Measurements from ENCODE around the gene RDX.
"Not testable (repeated sequence)": the region's sequence is repeated elsewhere in the genome, so short reads cannot be mapped to it uniquely, and the experiment has no call there.

RDX gene

DNA sequence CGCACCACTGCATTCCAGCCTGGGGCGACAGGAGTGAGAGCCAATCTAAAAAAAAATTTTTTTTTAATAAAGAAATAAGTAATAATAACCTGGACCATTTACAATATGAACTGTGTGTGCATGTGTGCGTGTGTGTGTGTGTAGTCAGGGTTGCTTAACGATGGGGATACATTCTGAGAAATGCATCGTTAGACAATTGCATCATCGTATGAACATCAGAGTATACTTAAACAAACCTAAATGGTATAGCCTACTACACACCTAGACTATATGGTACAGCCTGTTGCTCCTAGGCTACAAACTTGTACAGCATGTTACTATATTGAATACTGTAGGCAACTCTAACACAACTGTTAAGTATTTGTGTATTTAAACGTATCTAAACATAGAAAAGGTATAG, 26.4 kb downstream of the RDX start:
- DNase-seq = no peak

DNA sequence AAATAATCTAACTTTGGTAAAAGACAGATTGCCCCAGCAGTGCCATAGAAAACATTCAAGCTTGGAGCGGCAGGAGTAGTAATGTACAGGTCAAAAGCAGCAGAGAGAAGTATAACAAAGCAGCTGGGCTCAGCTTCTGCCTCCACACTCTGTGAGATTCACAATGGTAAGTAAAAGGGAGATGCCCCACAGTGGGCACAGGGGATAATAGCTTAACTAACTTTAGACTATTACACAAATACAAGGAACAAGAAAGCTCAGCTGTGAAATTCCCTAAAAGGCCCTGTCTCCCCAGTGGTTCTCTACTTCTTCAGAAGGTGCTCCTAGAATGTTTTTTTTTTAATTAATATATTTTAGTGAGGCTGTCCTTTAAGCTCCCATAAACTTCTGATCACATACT, 28.0 kb downstream of the RDX start:
- DNase-seq = no peak

DNA sequence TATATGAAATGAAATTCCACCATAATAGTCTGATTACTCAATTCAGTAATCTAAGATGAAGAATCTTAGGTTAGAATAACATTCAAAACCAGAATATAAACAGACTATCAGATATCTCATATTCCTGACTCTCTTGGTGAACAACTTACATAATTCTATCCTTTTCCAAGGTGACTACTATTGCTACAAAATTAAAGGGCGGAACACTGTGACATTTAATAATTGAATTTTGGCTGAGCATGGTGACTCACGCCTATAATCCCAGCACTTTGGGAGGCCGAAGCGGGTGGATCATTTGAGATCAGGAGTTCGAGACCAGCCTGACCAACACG, 34.4 kb downstream of the RDX start:
- DNase-seq = no peak

GRCh38 chr11:110261195-110262071, 35.0 kb downstream of the RDX start:
- no peak for DNase-seq

GRCh38 chr11:110253525-110253924, 42.9 kb downstream of the RDX start:
- DNase-seq = no peak

DNA sequence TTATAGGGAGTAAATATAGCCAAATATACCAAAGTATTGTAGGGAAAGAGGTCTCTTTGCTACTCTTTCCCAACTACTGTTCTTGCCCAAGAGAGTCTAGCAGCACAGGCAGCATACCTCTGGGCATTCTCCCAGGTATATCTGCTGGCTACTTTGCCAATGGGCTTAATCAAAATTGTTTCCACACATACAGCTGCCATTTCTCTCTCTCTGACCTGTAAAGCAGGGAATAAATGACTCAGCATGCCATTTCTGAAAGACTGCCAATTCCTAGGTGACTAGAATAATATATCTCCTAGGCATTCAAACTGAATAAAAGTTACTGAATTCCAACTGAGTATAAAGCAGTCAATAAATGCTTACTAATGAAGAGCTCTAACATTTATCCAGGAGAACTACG, 44.6 kb downstream of the RDX start:
- no peak for DNase-seq

GRCh38 chr11:110250168-110250567, 46.2 kb downstream of the RDX start:
- DNase-seq = no peak

DNA sequence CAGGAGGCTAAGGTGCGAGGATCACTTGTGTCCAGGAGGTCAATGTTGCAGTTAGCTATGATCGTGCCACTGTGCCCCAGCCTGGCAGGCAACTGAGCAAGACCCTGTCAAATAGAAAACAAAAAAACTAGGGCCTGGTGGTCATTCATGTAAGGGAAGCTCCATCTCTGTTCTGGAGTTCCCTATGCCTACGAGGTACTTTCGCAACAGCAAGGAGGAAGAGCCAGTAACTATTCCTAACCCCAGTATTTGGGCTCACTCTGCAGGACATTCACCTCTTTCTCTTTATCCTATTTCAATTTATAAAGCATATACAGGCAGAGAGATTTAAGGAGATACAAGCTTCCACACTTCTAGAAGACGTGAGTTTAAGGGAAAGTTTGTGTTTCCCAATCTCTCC, 46.6 kb downstream of the RDX start:
- no peak for DNase-seq

DNA sequence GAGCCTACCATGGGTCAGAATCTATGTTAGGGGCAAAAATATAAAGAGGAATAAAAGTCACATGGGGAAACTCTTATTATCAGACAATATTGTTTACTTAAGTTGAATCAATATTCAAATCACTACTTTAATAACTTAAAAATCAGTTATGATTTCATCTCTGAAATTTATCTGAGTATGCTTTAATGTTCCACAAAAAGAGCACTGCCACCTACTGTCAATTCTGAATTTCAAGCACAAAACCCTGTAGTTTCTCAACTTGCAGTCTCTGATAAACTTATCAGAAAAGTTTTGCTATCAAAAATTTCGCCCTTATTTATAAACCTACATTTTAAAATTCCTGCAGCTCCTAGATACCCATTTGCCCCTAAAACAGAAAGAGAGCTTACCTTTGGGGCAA, 47.3 kb downstream of the RDX start:
- no peak for DNase-seq

DNA sequence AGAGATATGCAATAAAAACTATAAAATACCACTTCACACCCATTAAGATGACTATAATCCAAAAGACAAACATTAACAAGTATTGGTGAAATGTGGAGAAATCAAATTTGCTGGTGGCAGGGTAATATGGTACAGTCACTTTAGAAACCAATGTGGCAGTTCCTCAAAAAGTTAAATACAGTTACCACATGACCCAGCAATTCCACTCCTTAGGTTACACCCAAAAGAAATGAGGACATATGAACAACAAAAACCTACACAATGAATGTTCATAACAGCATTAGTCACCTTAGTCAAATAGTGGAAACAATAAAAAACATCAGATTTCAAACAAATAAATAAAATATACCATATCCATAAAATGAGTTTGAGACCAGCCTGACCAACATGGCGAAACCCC, 52.6 kb downstream of the RDX start:
- no peak for DNase-seq

DNA sequence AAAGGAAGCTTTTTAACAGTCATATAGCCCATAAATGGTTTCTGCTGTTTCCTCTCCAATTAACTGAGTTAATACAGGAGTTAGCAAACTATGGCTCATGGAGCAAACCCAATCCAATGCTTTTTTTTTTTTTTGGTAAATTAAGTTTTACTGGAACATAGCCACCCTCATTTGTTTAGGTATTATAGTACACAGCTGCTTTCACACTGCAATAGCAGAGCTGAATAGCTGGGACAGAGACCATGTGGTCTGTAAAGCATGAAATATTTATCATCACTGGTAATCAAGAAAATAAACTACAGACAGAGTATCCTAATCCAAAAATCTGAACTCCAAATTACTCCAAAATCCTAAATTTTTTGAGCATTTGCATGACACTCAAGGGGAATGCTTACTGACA, 53.7 kb downstream of the RDX start:
- no peak for DNase-seq

GRCh38 chr11:110242188-110242587, 54.2 kb downstream of the RDX start:
- DNase-seq = no peak

DNA sequence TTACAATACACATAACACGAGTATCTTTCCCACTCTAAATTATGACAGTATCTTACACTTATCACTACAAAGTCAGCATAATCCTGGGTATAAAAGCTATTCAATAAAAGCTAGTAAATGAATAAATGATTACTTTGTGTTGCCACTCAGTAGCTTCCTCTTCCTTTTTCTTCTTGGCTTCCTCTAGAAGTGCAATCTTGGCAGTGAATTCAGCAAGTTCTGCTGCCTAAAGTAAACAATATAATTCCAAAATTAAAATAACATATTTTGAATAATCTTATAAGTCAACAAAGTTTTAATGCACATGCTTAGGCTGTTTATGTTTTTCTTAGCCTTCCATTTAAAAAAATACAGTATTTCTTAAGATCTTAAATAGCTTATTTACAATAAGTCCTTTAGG, 60.4 kb downstream of the RDX start:
- no peak for DNase-seq

- no peak for DNase-seq
Observed at GRCh38 chr11:110230377-110230776, 66.0 kb downstream of the RDX start.

GRCh38 chr11:110219006-110219785, 77.2 kb downstream of the RDX start:
- DNase-seq = no peak

GRCh38 chr11:110217936-110218335, 78.5 kb downstream of the RDX start:
- no peak for DNase-seq

GRCh38 chr11:110217223-110217877, 79.1 kb downstream of the RDX start:
- no peak for DNase-seq

- DNase-seq = not testable (repeated sequence)
Observed at GRCh38 chr11:110209313-110209694, 87.1 kb downstream of the RDX start.

DNA sequence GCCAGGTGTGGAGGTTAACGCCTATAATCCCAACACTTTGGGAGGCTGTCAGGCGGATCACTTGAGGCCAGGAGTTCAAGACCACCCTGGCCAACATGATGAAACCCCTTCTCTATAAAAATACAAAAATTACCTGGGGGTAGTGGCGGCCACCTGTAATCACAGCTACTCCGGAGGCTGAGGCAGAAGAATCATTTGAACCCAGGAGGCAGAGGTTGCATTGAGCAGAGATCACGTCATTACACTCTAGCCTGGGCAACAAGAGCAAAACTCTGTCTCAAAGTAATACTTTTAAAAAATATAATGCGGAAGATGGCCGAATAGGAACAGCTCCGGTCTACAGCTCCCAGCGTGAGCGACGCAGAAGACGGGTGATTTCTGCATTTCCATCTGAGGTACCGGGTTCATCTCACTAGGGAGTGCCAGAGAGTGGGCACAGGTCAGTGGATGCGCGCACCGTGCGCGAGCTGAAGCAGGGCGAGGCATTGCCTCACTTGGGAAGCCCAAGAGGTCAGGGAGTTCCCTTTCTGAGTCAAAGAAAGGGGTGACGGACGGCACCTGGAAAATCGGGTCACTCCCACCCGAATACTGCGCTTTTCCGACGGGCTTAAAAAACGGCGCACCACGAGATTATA, 87.6 kb downstream of the RDX start:
- DNase-seq = not testable (repeated sequence)

DNA sequence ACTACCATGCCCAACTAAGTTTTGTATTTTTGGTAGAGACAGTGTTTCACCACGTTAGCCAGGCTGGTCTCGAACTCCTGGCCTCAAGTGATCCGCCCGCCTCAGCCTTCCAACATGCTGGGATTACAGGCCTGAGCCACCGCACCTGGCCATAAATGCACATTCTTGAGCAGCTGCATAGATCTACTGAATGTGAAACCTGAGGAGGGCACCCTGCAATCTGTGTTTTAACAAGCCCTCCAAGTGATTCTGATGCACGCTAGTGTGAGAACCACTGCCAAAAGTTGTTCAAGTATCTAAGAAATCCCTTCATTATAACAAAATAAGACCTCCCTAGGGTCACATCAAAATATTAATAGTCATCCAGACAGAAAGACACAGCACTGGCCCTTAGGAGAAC, 89.3 kb downstream of the RDX start:
- no peak for DNase-seq

- no peak for DNase-seq
Observed at GRCh38 chr11:110200836-110201235, 95.6 kb downstream of the RDX start.

- no peak for DNase-seq
Observed at GRCh38 chr11:110200241-110200640, 96.2 kb downstream of the RDX start.

- DNase-seq = no peak
Observed at GRCh38 chr11:110199184-110199981, 97.0 kb downstream of the RDX start.
